SK-N-SH treated with all-trans-retinoic acid at 6 μM for 48 hours (cell line): ENCODE data around the gene CFC1.
"Not testable (repeated sequence)": the region's sequence is repeated elsewhere in the genome, so short reads cannot be mapped to it uniquely, and the experiment has no call there.

Source experiments
- ARNTL ChIP-seq: fragments of 450-650 bp; formaldehyde crosslinking; IDR thresholded peaks from 2 replicates; pipeline ENCODE4 v1.5.0; 2020; ENCODE audit warnings: low read depth, mild to moderate bottlenecking, moderate library complexity, borderline replicate concordance
- CREB5 ChIP-seq: fragments of 250-450 bp; sonication (Bioruptor Pico); IDR thresholded peaks from 2 replicates; pipeline ENCODE4 v1.5.1; 2020; ENCODE audit warnings: low read depth, mild to moderate bottlenecking, moderate library complexity
- PATZ1 ChIP-seq: fragments of 250-450 bp; sonication (Bioruptor Pico); IDR thresholded peaks from 2 replicates; pipeline ENCODE4 v1.8.0; 2020; ENCODE audit warnings: mild to moderate bottlenecking, moderate library complexity, borderline replicate concordance
- RARB ChIP-seq: fragments of 250-450 bp; sonication (Bioruptor Pico); IDR thresholded peaks from 2 replicates; pipeline ENCODE4 v1.8.0; 2021; ENCODE audit warnings: mild to moderate bottlenecking, moderate library complexity
- TOX ChIP-seq: fragments of 250-450 bp; sonication (Bioruptor Pico); IDR thresholded peaks from 2 replicates; pipeline ENCODE4 v1.8.0; 2021; ENCODE audit warnings: mild to moderate bottlenecking, moderate library complexity, borderline replicate concordance
- ZC3H10 ChIP-seq: fragments of 250-450 bp; sonication (Bioruptor Pico); IDR thresholded peaks from 2 replicates; pipeline ENCODE4 v1.5.1; 2021; ENCODE audit warnings: mild to moderate bottlenecking, moderate library complexity
- ZFP3 ChIP-seq: fragments of 250-450 bp; sonication (Bioruptor Pico); IDR thresholded peaks from 2 replicates; pipeline ENCODE4 v1.5.0; 2020; ENCODE audit warnings: mild to moderate bottlenecking, moderate library complexity
- ZFP30 ChIP-seq: fragments of 450-650 bp; formaldehyde crosslinking; IDR thresholded peaks from 2 replicates; pipeline ENCODE4 v1.5.0; 2022; ENCODE audit warnings: mild to moderate bottlenecking, moderate library complexity

GRCh38 chr2:130611140-130611539 lies 11.8 kb upstream of the CFC1 start, which contains the start of gene POTEJ:
- not testable (repeated sequence) for TF ChIP-seq ZC3H10; ARNTL (CRISPR knock-in tag); CREB5 (CRISPR knock-in tag); ZFP30 (CRISPR knock-in tag); TOX (CRISPR knock-in tag); RARB (CRISPR knock-in tag); PATZ1 (CRISPR knock-in tag); ZFP3
